GM19238 (cell line): ENCODE results near the gene ELMO1.

ENCODE experiments used
- DNase-seq: peaks from one replicate; pipeline ENCODE4 v3.0.0; 2011; ENCODE audit warnings: low spot score; ENCODE audit not compliant: insufficient read length

ELMO1 gene

GRCh38 chr7:37351716-37352115, 96.9 kb downstream of the ELMO1 start:
- no peak for DNase-seq

GRCh38 chr7:37349979-37350590, 98.6 kb downstream of the ELMO1 start:
- no peak for DNase-seq

DNA sequence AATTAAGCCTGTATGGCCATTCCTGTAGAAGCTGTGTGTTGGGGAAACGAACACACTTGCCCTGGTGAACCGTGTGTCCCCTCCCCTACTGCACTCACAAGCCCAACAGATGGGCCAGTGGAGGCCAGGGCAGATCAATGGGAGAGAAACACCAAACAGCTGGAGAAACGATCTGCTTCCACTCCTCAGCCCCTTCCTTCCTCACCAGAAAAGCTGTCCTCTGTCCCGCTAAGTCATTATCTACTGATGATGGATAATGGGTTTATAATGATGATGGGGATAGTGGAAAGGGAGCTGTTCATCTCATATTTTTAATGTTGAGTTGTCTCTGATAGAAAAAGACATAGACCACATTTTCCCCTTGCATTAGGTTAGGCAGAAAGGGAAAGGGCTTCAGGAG, 99.7 kb downstream of the ELMO1 start:
- DNase-seq: no peak

- DNase-seq: no peak
These were observed 101.9 kb downstream of the ELMO1 start for GRCh38 chr7:37346761-37347160.

GRCh38 chr7:37344886-37345579, 103.6 kb downstream of the ELMO1 start:
- DNase-seq: no peak

DNA sequence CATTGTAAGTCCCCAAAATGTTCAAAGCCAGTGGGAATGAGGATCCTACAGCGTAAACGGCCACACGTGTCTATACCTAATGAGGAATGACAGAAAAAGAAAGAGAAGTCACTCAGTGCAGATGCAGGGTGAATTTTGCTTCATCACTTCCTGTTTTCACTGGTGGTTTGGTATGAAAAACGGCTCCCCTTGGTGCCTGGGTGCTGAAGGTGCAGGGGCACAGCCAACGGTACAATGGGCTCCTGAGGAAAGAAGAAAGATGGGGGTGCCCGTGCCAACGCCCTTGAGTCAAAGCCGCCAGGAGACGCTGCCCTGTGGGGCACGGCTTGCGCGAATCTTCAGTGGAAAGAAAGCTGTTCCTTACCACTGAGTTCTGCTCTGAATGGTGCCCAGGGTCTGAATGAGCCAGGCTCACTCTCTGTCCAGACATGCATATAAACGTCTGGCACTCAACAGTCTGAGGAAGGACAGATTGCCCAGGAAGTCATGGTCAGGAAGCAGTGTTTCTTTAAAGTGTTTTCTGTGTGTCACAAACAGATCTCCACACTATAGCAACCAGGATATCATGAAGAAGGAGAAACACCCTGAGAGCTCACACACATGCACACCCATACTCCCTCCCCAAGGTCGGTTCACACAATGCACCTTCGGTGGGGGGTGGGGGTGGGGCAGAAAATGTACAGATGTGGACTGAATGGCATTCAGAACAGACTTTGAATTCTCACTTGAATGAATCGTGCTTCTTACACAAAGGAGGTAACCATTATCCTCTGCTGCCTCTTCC, 105.8 kb downstream of the ELMO1 start:
- DNase-seq: no peak

DNA sequence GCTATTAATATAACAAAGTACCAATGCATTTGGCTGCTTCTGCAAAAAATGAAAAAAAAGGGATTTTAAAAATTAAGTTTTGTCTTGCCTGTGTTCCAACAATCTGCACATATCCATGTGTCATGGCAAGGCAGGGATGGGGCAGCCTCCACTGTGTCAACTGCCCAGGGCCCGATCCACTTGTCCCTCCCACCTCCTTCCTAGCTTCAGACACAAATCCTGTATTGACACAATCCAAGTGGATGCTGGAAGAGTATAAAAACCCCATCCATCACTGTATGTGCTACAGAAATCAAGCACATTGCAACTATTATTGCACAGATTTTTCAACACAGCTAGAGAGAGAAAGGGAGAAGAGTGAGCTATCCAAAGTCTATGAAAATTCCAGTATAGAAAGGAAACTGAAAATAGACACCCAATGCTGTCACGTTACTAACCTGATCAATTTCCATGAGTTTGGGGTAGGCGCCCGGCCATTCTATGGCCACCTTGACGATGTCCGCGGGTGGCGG, 106.4 kb downstream of the ELMO1 start:
- DNase-seq: no peak

DNA sequence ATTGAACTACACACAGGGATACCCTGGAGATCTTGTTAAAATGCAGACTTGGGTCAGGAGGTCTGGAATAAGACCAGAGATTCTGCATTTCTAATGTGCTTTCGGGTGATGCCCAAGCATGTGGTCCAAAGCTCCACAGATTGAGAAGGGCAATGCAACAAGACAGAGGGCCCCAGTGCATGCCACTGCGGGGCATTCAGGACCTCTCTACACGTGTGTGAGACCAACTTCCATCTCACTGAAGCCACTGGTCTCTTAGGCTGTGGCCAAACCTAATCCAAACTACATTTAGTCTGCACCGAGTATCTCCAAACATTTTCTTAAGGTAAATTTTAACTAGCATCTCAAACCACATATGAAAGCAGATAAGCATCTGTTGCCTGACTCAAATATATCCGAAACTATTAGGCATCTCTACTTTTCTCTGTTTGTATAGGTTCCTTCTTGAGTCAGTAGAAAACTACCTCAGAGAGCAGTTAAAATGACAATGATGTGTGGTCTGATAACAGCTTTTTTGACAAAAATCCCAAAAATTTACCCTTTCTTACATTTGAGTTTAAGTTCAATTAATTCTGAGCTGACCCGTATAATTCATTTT, 107.5 kb downstream of the ELMO1 start:
- DNase-seq: no peak

DNA sequence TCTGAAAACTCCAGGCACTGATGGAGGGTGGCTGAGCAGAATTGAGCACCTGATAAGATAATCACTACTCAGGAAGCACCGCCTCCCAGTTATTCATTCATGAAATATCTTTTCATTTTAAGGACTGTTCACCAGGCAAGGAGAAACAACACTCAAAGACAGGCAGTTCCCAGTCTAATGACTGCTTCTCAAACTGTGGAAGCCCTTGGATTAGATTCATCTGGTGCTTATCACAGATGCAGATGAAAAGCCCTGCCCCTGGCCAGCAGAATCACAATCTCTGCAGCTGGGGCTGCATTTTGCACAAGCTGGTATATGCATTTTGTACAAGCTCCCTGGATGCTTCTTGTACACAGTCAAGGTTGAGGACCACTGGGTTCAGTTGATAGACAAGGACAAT, 109.7 kb downstream of the ELMO1 start:
- no peak for DNase-seq

GRCh38 chr7:37337522-37337921, 111.1 kb downstream of the ELMO1 start:
- DNase-seq: no peak

- peak; percentile 47 for DNase-seq
These were observed 112.4 kb downstream of the ELMO1 start for GRCh38 chr7:37336259-37336658.

GRCh38 chr7:37333075-37333474, 115.6 kb downstream of the ELMO1 start:
- no peak for DNase-seq

GRCh38 chr7:37332243-37333016, 116.2 kb downstream of the ELMO1 start:
- DNase-seq: no peak

DNA sequence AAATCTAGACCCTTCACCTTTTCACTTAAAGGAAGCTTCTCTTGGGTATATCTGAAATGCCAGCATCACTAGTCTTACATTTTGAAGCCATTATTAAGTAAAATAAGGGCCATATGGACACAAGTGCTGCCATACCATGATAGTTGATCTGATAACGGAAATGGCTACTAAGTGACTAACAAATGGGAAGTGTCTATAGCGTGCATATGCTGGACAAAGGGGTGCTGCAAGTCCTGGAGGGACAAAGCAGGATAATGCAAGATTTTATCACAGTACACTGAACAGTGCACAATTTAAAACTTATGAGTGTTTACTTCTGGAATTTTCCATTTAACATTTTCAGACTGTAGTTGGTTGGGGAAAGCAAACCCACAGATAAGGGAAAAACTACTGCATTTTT, 117.9 kb downstream of the ELMO1 start:
- DNase-seq: no peak

- DNase-seq: no peak
These were observed 118.7 kb downstream of the ELMO1 start for GRCh38 chr7:37329940-37330339.

DNA sequence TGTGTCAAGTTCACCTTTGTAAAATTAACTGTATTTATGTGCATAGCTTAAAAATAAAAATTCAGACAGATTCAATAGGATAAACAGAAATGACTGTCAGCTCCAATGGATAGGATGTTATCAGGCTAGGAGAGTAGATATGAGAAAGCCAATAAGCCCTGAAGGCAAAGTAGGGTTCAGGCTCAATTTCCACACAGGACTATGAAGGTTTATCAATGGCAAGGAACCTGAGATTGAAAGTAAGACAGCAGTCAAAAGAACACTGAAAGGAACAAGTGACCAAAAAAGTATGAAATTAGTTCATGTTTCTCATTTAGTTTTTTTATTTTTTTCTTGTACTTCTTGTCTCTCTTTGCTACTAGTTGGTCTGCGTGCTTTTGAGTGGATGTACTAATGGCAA, 121.4 kb downstream of the ELMO1 start:
- no peak for DNase-seq

- DNase-seq: no peak
These were observed 124.7 kb downstream of the ELMO1 start for GRCh38 chr7:37323966-37324365.

DNA sequence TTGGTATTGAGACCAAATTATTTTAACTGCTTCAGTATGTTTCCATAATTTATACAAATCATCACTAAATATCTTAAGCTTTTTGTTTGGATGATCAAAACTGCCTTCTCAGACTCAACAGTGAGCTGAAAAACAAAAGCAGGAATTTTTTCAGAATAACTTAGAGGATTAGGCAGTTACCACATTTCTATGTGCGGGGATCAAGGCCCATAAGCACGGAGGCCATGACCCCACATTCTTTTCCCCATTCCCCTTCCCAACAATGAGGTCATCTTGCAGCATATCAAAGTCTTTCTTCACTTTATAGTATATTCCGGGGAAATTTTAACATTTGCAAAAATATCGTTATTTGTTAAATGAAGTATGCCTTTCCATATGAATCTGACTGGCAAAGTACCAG, 125.8 kb downstream of the ELMO1 start:
- DNase-seq: no peak

- DNase-seq: no peak
These were observed 127.7 kb downstream of the ELMO1 start for GRCh38 chr7:37320848-37321468.

- DNase-seq: no peak
These were observed 128.4 kb downstream of the ELMO1 start for GRCh38 chr7:37320140-37320847.
